GDM1 (cell line): ENCODE data around the gene ZMYND15.
"Not testable (repeated sequence)": the region's sequence is repeated elsewhere in the genome, so short reads cannot be mapped to it uniquely, and the experiment has no call there.

Experiments
- DNase-seq: peaks from one replicate; lab custom pipeline; 2025; lab: John Stamatoyannopoulos, UW

The ZMYND15 gene, protein sequence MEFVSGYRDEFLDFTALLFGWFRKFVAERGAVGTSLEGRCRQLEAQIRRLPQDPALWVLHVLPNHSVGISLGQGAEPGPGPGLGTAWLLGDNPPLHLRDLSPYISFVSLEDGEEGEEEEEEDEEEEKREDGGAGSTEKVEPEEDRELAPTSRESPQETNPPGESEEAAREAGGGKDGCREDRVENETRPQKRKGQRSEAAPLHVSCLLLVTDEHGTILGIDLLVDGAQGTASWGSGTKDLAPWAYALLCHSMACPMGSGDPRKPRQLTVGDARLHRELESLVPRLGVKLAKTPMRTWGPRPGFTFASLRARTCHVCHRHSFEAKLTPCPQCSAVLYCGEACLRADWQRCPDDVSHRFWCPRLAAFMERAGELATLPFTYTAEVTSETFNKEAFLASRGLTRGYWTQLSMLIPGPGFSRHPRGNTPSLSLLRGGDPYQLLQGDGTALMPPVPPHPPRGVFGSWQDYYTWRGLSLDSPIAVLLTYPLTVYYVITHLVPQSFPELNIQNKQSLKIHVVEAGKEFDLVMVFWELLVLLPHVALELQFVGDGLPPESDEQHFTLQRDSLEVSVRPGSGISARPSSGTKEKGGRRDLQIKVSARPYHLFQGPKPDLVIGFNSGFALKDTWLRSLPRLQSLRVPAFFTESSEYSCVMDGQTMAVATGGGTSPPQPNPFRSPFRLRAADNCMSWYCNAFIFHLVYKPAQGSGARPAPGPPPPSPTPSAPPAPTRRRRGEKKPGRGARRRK

GRCh38 chr17:4739122-4740024 is at the start of gene ZMYND15, which contains the start of gene CXCL16:
Gene ZMYND15 (plus strand): TSS chr17:4739833. CDS start chr17:4740549, 716 bp downstream.
Gene CXCL16 (minus strand): TSS chr17:4739928. CDS start chr17:4739339, 589 bp downstream.
- no peak for DNase-seq

- DNase-seq = not testable (repeated sequence)
These were observed 49.8 kb upstream of the ZMYND15 start for GRCh38 chr17:4689872-4690271.

GRCh38 chr17:4690745-4691144 is 48.9 kb upstream of the ZMYND15 start:
- no peak for DNase-seq

DNA sequence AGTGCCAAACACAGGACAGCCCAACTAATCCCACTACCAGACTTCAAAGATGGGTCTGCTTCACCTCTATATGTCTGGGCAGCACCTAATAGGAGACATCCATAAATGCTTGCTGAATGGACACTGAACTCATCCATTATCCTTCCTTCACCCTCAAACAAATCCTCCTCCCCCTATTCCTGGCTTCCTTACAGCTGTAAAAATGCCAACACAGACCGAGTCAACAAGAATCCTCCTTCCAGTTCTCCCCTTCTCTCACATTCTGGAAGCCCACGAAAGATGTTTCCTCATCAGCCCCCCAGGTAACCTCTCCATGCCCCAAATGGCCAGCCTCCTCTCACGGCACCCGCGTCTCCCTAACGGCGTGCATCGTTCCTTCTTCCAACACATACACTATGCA is 47.9 kb upstream of the ZMYND15 start:
- DNase-seq = no peak

DNA sequence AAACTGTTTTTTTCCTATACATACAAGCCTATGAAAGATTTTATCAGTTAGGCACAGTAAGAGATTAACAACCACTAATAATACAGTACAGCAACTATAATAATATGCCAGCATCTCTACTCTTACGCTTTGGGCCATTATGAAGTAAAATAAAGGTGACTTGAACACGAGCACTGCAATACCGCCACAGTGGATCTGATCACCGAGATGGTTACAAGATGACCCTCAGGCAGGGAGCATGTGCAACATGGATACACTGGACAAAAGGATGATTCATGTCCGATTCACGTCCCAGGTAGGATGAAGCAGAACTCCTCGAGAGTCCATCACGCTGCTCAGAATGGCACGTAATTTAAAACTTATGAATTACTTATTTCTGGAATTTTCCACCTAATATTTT is 46.2 kb upstream of the ZMYND15 start:
- DNase-seq = no peak

- DNase-seq = no peak
These were observed 43.2 kb upstream of the ZMYND15 start for GRCh38 chr17:4696437-4696805.

DNA sequence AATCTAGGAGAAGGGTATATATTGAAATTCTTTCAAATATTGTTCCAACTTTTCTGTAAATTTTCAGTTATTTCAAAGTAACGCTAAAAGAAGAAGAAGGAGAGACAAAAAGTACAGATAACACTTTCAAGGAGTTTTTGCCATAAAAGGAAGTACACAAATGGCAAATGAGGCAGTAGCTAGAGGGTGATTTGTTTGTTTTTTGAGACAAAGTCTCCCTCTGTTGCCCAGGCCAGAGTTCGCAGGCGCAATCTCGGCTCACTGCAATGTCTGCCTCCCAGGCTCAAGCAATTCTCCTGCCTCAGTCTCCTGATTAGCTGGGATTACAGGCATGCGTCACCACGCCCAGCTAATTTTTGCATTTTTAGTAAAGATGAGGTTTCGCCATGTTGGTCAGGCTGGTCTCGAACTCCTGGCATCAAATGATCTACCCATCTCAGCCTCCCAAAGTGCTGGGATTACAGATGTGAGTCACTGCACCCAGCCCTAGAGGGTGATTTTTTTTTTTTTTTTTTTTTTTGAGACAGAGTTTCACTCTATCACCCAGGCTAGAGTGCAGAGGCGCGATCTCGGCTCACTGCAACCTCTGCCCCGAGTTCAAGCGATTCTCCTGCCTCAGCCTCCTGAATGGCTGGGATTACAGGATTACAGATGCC is 40.1 kb upstream of the ZMYND15 start:
- DNase-seq = not testable (repeated sequence)

- no peak for DNase-seq
These were observed 38.5 kb upstream of the ZMYND15 start for GRCh38 chr17:4701116-4701515.

GRCh38 chr17:4703330-4703691 is 36.3 kb upstream of the ZMYND15 start:
- no peak for DNase-seq

DNA sequence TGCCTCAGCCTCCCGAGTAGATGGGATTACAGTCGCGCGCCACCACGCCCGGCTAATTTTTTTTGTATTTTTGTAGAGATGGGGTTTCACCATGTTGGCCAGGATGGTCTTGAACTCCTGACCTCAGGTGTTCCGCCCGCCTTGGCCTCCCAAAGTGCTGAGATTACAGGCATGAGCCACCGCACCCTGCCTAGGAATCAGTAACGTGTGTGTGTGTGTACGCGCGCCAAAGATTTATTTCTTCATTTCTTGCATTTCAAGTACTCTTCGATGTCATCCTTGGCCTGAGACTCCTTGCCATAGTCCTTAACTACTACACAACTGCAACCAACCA is 35.1 kb upstream of the ZMYND15 start:
- not testable (repeated sequence) for DNase-seq

- no peak for DNase-seq
These were observed 34.6 kb upstream of the ZMYND15 start for GRCh38 chr17:4704991-4705390.

DNA sequence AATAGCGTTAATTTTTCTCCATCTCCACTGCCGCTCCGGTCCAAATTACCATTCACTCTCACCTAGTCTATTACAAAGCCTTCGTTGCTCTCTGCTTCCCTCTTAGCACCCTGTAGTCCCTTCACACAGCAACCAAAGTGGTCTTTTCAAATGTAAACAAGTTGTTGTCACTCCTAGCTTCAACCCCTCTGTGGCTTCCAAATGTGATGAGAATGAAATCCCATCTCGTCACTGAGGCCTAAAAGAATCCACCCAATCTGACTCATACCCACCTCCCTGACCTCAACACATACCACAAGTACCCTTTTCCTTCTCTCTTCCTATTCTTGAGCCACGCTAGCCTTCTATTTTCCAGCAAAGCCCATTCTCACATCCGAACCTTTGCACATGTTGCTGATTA is 33.5 kb upstream of the ZMYND15 start:
- no peak for DNase-seq

GRCh38 chr17:4708436-4708835 is 31.2 kb upstream of the ZMYND15 start:
- DNase-seq = peak; percentile 20

DNA sequence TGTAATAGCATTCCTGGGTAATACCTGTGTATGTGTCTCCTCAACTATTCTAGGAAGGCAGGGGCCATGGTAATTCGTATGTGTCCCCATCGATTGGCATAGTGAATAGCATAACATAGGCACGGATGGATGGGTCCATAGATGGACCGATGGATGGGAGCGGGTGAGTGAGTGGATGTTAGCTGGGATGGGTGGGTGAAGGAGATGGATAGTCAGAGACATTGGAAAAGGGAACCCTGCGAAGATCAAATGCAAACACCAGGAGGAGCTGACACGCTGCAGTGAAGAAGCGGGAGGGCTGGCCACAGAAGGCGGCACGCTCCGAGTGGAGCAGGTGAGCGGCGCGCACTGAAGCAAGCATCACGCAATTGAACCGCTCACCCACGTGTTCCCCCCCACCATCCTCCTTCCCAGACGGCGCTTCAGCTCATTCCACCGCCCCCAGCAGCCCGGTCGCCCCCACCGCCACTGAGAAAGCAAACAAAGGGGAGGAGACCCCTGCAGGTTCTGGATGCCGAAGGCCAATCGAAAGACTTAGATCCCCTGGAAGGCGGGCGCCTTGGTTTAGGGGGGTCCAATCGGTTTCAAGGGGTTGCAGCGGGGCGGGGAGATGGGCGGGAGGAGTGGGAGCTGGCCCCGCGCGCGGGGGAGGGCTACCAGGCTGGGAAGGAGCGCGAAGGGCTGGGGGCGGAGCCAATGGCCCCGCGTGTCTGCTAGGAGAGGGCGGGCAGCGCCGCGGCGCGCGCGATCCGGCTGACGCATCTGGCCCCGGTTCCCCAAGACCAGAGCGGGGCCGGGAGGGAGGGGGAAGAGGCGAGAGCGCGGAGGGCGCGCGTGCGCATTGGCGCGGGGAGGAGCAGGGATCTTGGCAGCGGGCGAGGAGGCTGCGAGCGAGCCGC is 29.6 kb upstream of the ZMYND15 start, which contains the start of gene ARRB2:
ARRB2 (plus strand) TSS at position 839 of the 899 bp plus-strand sequence. CDS start 90 bp downstream, outside the sequence.
- DNase-seq = peak; percentile 100

GRCh38 chr17:4710693-4711634 is 28.7 kb upstream of the ZMYND15 start:
- no peak for DNase-seq

DNA sequence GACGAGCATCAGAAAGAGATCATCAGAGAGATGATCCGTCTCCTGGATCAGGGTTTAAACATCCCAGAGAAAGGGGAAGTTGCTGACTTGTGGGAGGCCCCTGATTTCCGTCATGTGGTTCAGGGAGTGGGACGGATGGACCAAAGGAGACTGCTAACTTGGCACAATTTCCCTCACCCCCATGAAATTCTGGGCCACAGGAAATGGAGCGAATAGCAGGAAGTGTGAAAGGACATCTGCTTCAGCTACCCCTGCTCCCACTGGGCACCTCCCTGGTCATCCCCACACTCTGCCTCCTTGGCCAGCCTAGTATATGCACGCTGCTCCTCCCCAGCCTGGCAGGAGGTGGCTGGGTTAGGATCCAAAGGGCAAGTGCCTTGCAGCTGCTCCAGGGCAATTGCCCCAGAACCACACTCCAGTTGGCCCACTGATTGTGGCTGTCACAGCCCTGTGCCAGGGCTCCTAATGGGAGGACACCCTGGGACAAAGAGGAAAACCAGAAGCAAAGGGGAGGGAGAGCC is 27.9 kb upstream of the ZMYND15 start:
- peak; percentile 74 for DNase-seq

DNA sequence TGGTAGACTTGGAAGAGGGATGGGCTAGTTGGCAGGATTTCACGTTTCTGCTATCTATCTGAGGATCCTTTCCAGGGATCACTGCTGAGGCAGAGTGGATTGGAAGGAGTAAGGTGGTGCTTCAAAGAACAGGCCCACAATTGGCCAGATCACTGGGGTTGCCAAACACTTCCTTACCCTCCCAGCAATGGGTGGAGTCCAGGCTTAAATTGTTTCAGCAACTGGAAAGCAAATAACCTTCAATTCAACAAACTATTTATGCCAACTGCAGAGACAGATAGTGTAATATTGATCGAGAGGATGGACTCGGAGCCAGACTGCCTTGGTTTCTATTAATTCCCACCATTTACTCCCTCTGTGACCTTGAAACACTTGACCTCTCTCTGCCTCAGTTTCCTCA is 27.1 kb upstream of the ZMYND15 start:
- no peak for DNase-seq

- not testable (repeated sequence) for DNase-seq
These were observed 25.1 kb upstream of the ZMYND15 start for GRCh38 chr17:4714340-4715062.
